Esophagus muscularis mucosa (tissue), 4 donors: ENCODE data around the gene FRAS1.

Source experiments
- EP300 ChIP-seq: sonication (generic); formaldehyde crosslinking; IDR thresholded peaks from one replicate; pipeline ENCODE4 v1.6.1; 2017; ENCODE audit warnings: antibody characterized with exemption
- POLR2A ChIP-seq: fragments of 450-650 bp; IDR thresholded peaks from one replicate; pipeline ENCODE4 v1.6.1; 2017; ENCODE audit warnings: antibody characterized with exemption, moderate library complexity, mild to moderate bottlenecking, low read depth
- POLR2AphosphoS5 ChIP-seq, 2 donors: sonication (generic); formaldehyde crosslinking; IDR thresholded peaks; one replicate each; pipeline ENCODE4 v1.6.1; 2017; ENCODE audit warnings: antibody characterized with exemption in 2 of 2
- TF ChIP-seq, protein P1 (sequence below), 3 experiments: fragments of 200-600 bp in 2 of 3; fragments of 450-650 bp in 1 of 3; sonication (generic) in 2 of 3; IDR thresholded peaks; one replicate each; pipeline ENCODE4 v1.5.1; 2017 to 2019; ENCODE audit warnings: antibody characterized with exemption in 3 of 3, mild to moderate bottlenecking in 2 of 3, moderate library complexity in 1 of 3

DNA sequence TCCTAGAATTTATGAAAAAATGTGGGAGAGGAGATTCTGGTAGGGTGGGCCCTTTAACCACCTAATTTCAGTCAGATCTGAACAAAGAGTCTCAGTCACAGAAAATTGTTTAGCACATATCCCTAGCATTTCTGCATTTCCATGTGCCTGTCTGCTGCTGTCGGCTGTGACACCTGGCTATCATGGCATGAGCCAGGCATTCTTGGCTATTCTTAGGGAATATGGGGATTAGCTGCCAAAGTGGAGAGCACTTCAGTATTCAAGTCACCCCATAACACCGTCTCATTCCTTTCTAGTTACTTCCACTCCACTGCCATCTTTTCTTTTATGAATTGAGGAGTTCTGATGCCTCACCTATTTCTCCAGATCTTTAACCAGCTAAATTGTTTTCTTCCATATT lies 211.5 kb downstream of the FRAS1 start:
- TF ChIP-seq POLR2AphosphoS5 (IDR thresholded peaks at IDR 0.05) (no peak), POLR2A (no peak), EP300 (no peak)
- TF ChIP-seq, protein P1, sequence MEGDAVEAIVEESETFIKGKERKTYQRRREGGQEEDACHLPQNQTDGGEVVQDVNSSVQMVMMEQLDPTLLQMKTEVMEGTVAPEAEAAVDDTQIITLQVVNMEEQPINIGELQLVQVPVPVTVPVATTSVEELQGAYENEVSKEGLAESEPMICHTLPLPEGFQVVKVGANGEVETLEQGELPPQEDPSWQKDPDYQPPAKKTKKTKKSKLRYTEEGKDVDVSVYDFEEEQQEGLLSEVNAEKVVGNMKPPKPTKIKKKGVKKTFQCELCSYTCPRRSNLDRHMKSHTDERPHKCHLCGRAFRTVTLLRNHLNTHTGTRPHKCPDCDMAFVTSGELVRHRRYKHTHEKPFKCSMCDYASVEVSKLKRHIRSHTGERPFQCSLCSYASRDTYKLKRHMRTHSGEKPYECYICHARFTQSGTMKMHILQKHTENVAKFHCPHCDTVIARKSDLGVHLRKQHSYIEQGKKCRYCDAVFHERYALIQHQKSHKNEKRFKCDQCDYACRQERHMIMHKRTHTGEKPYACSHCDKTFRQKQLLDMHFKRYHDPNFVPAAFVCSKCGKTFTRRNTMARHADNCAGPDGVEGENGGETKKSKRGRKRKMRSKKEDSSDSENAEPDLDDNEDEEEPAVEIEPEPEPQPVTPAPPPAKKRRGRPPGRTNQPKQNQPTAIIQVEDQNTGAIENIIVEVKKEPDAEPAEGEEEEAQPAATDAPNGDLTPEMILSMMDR (IDR thresholded peaks at IDR 0.05): no peak
